ENCODE results near the gene ORAI1. TPM values are rescaled to one million over a fixed set of nuclear protein-coding genes. Genes with fewer than 3 reads are reported as not detected.
"Not testable (repeated sequence)": the region's sequence is repeated elsewhere in the genome, so short reads cannot be mapped to it uniquely, and the experiment has no call there.

Gene ORAI1
- total RNA-seq, 1 donor from 2014 or later = 13.7 TPM

DNA sequence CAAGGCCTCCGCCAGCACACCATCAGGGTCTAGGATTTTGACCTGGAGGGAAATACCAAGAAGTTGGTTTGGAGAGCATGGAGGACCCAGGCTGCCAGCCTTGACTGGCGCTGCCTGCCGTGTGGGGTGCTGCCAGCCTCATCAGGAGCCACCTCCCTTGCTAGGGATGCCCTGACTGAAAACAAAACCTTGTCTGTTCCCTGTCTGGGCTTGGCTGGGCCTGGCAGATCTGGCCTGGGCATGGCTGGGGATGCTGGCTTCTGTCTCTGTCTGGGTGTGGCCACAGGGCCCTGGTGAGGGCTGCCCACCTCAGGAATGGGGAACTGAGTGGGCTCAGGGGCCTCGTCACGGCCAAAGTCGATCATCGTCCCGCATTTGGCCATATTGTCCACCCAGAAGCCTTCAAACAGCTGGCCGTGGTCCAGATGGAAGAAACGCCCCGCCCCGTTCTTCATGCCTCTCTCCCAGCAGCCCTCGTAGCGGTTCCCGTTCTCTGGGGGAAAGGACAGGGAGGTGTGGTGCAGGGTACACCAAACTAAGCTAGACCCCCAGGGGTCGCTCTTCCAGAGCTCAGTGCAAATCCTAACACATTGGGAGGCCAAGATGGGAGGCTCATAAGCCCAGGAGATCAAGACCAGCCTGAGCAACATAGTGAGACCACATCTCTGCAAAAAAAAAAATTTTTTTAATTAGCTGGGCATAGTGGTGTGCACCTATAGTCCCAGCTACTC is 26.6 kb downstream of the ORAI1 start:
- no peaks in the 10 kb centered on the region for H3K27me3 Mint-ChIP-seq (ENCODE audit: low read depth)

DNA sequence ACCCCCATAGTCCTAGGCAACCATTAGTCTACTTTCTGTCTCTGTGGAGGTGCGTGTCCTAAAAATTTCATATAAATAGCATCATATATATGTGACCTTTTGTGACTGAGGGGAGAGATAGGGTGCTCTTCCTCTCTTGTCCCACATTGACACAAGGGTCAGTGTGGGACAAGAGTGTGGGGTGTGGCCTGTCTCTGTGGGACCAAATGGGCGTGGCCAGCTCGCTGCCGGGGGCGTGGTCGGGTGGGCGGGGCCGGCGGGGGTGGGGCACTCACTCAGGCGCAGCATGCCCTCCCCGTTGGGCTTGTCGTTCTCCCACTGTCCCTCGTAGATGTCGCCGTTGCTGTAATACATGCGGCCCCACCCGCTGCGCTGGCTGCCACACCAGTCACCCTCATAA is 27.7 kb downstream of the ORAI1 start:
- no peaks in the 10 kb centered on the region for H3K9me3 Mint-ChIP-seq
- TF ChIP-seq, protein P1, sequence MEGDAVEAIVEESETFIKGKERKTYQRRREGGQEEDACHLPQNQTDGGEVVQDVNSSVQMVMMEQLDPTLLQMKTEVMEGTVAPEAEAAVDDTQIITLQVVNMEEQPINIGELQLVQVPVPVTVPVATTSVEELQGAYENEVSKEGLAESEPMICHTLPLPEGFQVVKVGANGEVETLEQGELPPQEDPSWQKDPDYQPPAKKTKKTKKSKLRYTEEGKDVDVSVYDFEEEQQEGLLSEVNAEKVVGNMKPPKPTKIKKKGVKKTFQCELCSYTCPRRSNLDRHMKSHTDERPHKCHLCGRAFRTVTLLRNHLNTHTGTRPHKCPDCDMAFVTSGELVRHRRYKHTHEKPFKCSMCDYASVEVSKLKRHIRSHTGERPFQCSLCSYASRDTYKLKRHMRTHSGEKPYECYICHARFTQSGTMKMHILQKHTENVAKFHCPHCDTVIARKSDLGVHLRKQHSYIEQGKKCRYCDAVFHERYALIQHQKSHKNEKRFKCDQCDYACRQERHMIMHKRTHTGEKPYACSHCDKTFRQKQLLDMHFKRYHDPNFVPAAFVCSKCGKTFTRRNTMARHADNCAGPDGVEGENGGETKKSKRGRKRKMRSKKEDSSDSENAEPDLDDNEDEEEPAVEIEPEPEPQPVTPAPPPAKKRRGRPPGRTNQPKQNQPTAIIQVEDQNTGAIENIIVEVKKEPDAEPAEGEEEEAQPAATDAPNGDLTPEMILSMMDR (conservative IDR thresholded peaks at IDR 0.05) = no peak
- H3K4me3 Mint-ChIP-seq = no peak overlapping the region
- H3K36me3 Mint-ChIP-seq (ENCODE audit: low read depth) = no peaks in the 10 kb centered on the region
- no peaks in the 10 kb centered on the region for H3K27me3 Mint-ChIP-seq (ENCODE audit: low read depth)
- no peak overlapping the region for H3K27ac Mint-ChIP-seq (ENCODE audit: unreplicated experiment)
- no peak for DNase-seq (ENCODE audit: low read depth, low spot score)
- H3K4me1 Mint-ChIP-seq = peaks cover 9% of the 10 kb centered on the region

More for the DNA sequence above, 26.6 kb downstream of the ORAI1 start:
- DNase-seq (ENCODE audit: low read depth, low spot score) = no peak
- Mint-ChIP-seq H3K27ac (ENCODE audit: unreplicated experiment) (no peak overlapping the region), H3K4me1 (peaks cover 4% of the 10 kb centered on the region), H3K36me3 (ENCODE audit: low read depth) (no peaks in the 10 kb centered on the region), H3K9me3 (no peaks in the 10 kb centered on the region), H3K4me3 (no peak overlapping the region)
- TF ChIP-seq, protein P1 (conservative IDR thresholded peaks at IDR 0.05) = no peak

DNA sequence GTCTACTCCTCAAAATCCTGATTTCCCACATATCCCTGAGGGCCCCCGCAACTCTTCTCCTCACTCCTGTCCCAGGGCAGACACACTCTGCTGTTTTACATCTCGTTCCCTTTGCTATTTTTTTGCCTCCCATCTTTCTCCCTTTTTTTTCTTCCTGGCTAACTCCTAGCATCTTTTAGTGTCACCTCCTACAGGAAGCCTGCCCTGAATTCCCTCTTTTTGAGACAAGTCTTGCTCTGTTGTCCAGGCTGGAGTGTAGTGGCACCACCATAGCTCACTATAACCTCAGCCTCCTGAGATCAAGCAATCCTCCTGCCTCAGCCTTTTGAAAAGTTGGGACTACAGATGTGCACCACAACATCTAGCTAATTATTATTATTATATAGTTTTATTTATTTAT is 29.8 kb downstream of the ORAI1 start:
- Mint-ChIP-seq H3K9me3 (no peaks in the 10 kb centered on the region), H3K27ac (ENCODE audit: unreplicated experiment) (no peak overlapping the region), H3K27me3 (ENCODE audit: low read depth) (no peaks in the 10 kb centered on the region), H3K36me3 (ENCODE audit: low read depth) (no peaks in the 10 kb centered on the region), H3K4me3 (no peak overlapping the region), H3K4me1 (peaks cover 14% of the 10 kb centered on the region)
- DNase-seq (ENCODE audit: low read depth, low spot score) = no peak
- TF ChIP-seq, protein P1 (conservative IDR thresholded peaks at IDR 0.05) = no peak

DNA sequence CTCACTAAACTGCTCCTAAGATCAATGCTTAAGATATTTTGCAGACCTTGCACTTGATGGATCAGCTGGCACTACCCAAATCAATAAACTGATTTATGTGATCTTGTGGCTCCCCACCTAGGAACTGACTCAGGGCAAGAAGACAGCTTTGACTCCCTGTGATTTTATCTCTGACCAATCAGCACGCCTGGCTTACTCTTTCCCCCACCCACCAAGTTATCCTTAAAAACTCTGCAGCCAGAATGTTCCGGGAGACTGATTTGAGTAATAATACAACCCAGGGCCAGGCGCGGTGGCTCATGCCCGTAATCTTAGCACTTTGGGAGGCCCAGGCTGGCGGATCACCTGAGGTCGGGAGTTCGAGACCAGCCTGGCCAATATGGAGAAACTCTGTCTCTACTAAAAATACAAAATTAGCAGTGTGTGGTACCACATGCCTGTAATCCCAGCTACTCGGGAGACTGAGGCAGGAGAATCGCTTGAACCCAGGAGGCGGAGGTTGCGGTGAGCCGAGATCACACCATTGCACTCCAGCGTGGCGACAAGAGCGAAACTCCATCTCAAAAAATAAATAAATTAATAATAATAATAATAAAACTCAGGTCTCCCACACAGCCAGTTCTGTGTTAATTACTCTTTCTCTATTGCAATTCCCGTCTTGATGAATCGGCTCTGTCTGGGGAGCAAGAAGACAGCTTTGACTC is 31.1 kb downstream of the ORAI1 start:
- H3K27me3 Mint-ChIP-seq (ENCODE audit: low read depth) = no peaks in the 10 kb centered on the region
- TF ChIP-seq, protein P1 (conservative IDR thresholded peaks at IDR 0.05) = no peak
- peaks cover 14% of the 10 kb centered on the region for H3K4me1 Mint-ChIP-seq
- no peak for DNase-seq (ENCODE audit: low read depth, low spot score)
- no peaks in the 10 kb centered on the region for H3K36me3 Mint-ChIP-seq (ENCODE audit: low read depth)
- no peaks in the 10 kb centered on the region for H3K9me3 Mint-ChIP-seq
- H3K4me3 Mint-ChIP-seq = no peak overlapping the region
- no peak overlapping the region for H3K27ac Mint-ChIP-seq (ENCODE audit: unreplicated experiment)

DNA sequence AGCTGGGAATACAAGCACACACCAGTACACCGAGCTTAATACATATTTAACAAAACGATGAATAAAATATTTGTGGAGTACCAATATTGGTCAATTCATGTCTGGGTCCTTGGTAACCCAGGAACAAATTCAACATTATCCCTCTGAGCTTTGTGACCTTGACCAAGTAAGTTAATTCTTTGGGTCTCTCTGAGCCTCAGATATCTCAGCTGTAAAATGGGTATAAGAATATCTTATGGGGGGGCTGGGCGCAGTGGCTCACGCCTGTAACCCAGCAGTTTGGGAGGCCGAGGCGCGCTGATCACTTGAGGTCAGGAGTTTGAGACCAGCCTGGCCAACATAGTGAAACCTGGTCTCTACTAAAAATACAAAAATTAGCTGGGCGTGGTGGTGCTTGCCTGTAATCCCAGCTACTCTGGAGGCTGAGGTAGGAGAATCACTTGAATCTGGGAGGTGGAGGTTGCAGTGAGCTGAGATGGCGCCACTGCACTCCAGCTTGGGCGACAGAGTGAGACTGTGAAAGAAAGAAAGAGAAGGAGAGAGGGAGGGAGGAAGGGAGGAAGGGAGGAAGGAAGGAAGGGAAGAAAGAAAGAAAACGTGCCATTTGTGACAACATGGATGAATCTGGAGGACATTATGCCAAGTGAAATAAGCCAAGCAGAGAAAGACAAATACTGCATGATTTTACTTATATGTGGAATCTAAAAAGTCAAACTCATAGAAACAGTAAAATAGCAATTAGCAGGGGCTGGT is 35.2 kb downstream of the ORAI1 start:
- H3K27ac Mint-ChIP-seq (ENCODE audit: unreplicated experiment); DNase-seq (ENCODE audit: low read depth, low spot score); H3K27me3 Mint-ChIP-seq (ENCODE audit: low read depth); H3K4me3 Mint-ChIP-seq; H3K36me3 Mint-ChIP-seq (ENCODE audit: low read depth); H3K9me3 Mint-ChIP-seq: not testable (repeated sequence)
- peaks cover 28% of the 10 kb centered on the region for H3K4me1 Mint-ChIP-seq
